ENCODE data around the gene ZBTB20. TPM values are rescaled to one million over a fixed set of nuclear protein-coding genes. Genes with fewer than 3 reads are reported as not detected.
"Not testable (repeated sequence)": the region's sequence is repeated elsewhere in the genome, so short reads cannot be mapped to it uniquely, and the experiment has no call there.

The ZBTB20 gene
- total RNA-seq, 1 donor from 2014 or later: 15.5 TPM

GRCh38 chr3:115111632-115112031 is 35.5 kb downstream of the ZBTB20 start:
- peaks cover 2% of the 10 kb centered on the region for H3K9me3 Mint-ChIP-seq (ENCODE audit: low read depth)
- no peak overlapping the region for H3K27ac Mint-ChIP-seq (ENCODE audit: unreplicated experiment)
- no peak overlapping the region for H3K4me3 Mint-ChIP-seq (ENCODE audit: unreplicated experiment)
- TF ChIP-seq, protein P1, sequence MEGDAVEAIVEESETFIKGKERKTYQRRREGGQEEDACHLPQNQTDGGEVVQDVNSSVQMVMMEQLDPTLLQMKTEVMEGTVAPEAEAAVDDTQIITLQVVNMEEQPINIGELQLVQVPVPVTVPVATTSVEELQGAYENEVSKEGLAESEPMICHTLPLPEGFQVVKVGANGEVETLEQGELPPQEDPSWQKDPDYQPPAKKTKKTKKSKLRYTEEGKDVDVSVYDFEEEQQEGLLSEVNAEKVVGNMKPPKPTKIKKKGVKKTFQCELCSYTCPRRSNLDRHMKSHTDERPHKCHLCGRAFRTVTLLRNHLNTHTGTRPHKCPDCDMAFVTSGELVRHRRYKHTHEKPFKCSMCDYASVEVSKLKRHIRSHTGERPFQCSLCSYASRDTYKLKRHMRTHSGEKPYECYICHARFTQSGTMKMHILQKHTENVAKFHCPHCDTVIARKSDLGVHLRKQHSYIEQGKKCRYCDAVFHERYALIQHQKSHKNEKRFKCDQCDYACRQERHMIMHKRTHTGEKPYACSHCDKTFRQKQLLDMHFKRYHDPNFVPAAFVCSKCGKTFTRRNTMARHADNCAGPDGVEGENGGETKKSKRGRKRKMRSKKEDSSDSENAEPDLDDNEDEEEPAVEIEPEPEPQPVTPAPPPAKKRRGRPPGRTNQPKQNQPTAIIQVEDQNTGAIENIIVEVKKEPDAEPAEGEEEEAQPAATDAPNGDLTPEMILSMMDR (IDR thresholded peaks at IDR 0.05): no peak
- no peak for DNase-seq (ENCODE audit: low spot score)
- no peaks in the 10 kb centered on the region for H3K27me3 Mint-ChIP-seq (ENCODE audit: low read depth)
- H3K36me3 Mint-ChIP-seq (ENCODE audit: low read depth): peaks cover 2% of the 10 kb centered on the region
- H3K4me1 Mint-ChIP-seq (ENCODE audit: low read depth): peaks cover 9% of the 10 kb centered on the region

DNA sequence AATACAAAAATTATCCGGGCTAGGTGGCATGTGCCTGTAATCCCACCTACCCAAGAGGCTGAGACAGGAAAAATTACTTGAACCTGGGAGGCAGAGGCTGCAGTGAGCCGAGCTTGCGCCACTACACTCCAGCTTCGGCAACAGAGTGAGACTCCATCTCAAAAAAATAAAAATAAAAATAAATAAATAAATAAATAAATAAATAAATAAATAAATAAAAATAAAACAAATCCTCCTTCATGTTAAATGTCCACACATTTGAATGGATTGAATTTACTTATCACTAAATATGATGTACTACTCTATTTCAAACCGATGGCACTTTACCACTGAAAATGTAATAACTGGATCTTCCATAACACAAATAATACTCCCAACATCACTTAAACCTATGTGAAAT is 36.3 kb downstream of the ZBTB20 start:
- Mint-ChIP-seq H3K36me3 (ENCODE audit: low read depth) (peaks cover 2% of the 10 kb centered on the region), H3K27me3 (ENCODE audit: low read depth) (no peaks in the 10 kb centered on the region), H3K4me3 (ENCODE audit: unreplicated experiment) (no peak overlapping the region), H3K9me3 (ENCODE audit: low read depth) (peaks cover 2% of the 10 kb centered on the region), H3K4me1 (ENCODE audit: low read depth) (peaks cover 9% of the 10 kb centered on the region), H3K27ac (ENCODE audit: unreplicated experiment) (no peak overlapping the region)
- TF ChIP-seq, protein P1 (IDR thresholded peaks at IDR 0.05): no peak
- no peak for DNase-seq (ENCODE audit: low spot score)

GRCh38 chr3:115110066-115110465 is 37.0 kb downstream of the ZBTB20 start:
- not testable (repeated sequence) for H3K4me3 Mint-ChIP-seq (ENCODE audit: unreplicated experiment); H3K36me3 Mint-ChIP-seq (ENCODE audit: low read depth); DNase-seq (ENCODE audit: low spot score); H3K27ac Mint-ChIP-seq (ENCODE audit: unreplicated experiment); H3K4me1 Mint-ChIP-seq (ENCODE audit: low read depth); H3K9me3 Mint-ChIP-seq (ENCODE audit: low read depth); H3K27me3 Mint-ChIP-seq (ENCODE audit: low read depth)

DNA sequence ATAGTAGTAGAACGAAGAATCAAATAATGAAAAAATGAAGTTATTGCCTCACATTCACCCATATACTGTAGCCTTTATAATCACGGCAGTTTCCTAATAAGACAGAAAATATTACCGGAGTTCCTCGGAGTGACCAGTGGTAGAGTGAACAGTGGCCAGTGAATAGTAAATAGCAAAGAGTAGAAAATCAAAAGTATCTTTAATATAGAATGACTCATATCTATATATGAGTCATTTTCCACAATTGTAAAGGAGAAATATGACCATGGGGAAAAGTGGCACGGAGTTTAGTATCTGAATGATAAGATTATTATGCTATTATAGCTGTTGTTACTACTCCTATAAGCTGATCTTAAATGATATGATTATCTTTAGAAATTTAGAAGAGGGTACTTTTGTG is 38.5 kb downstream of the ZBTB20 start:
- H3K4me3 Mint-ChIP-seq (ENCODE audit: unreplicated experiment): no peak overlapping the region
- TF ChIP-seq, protein P1 (IDR thresholded peaks at IDR 0.05): no peak
- peaks cover 4% of the 10 kb centered on the region for H3K36me3 Mint-ChIP-seq (ENCODE audit: low read depth)
- no peak overlapping the region for H3K27ac Mint-ChIP-seq (ENCODE audit: unreplicated experiment)
- H3K27me3 Mint-ChIP-seq (ENCODE audit: low read depth): no peaks in the 10 kb centered on the region
- no peak for DNase-seq (ENCODE audit: low spot score)
- peaks cover 12% of the 10 kb centered on the region for H3K9me3 Mint-ChIP-seq (ENCODE audit: low read depth)
- peaks cover 5% of the 10 kb centered on the region for H3K4me1 Mint-ChIP-seq (ENCODE audit: low read depth)

DNA sequence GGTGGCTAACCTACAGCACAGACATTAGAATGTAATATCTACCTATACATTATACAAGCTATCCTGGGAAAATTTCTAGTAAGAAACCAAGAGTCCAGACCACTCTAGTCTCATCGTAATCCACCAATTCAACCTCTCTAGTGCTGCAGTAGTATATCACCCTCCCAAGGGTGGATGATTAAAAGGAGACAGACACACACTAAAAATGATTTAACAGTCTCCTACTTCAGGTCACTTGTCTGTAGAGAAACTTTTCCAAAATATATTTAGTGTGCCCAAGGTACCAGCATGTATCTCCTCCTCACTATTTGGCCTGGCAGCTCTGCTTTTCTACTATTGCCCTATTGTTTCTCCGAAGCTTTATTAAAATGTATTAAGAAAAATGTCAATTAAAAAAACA is 45.0 kb downstream of the ZBTB20 start:
- Mint-ChIP-seq H3K9me3 (ENCODE audit: low read depth) (peaks cover 13% of the 10 kb centered on the region), H3K27ac (ENCODE audit: unreplicated experiment) (no peak overlapping the region)

GRCh38 chr3:115100806-115101205 is 46.3 kb downstream of the ZBTB20 start:
- peaks cover 23% of the 10 kb centered on the region for H3K4me1 Mint-ChIP-seq (ENCODE audit: low read depth)
- H3K27me3 Mint-ChIP-seq (ENCODE audit: low read depth): no peaks in the 10 kb centered on the region
- no peak overlapping the region for H3K27ac Mint-ChIP-seq (ENCODE audit: unreplicated experiment)
- H3K9me3 Mint-ChIP-seq (ENCODE audit: low read depth): peaks cover 13% of the 10 kb centered on the region
- no peak for DNase-seq (ENCODE audit: low spot score)
- H3K36me3 Mint-ChIP-seq (ENCODE audit: low read depth): peaks cover 3% of the 10 kb centered on the region
- TF ChIP-seq, protein P1 (IDR thresholded peaks at IDR 0.05): no peak
- H3K4me3 Mint-ChIP-seq (ENCODE audit: unreplicated experiment): no peak overlapping the region

More for the DNA sequence above, 45.0 kb downstream of the ZBTB20 start:
- Mint-ChIP-seq H3K4me3 (ENCODE audit: unreplicated experiment) (no peak overlapping the region), H3K36me3 (ENCODE audit: low read depth) (peaks cover 3% of the 10 kb centered on the region), H3K27me3 (ENCODE audit: low read depth) (no peaks in the 10 kb centered on the region), H3K4me1 (ENCODE audit: low read depth) (peaks cover 23% of the 10 kb centered on the region)
- no peak for DNase-seq (ENCODE audit: low spot score)
- TF ChIP-seq, protein P1 (IDR thresholded peaks at IDR 0.05): no peak
